HCT116 (cell line): Measurements from ENCODE around the gene NAGA. TPM values are rescaled to one million over a fixed set of nuclear protein-coding genes. Genes with fewer than 3 reads are reported as not detected.

Experiments used
- ATAC-seq: fragments of 200-7000 bp; cut with Tn5 transposase; 2 replicates; pipeline ENCODE4 v1.9.1; 2020; ENCODE audit warnings: mild to moderate bottlenecking, moderate library complexity
- BruUV-seq: library from RNA; stranded (reverse); fragments of 400-500 nt; replicated peaks from 2 replicates; lab custom pipeline; 2021; lab: Mats Ljungman, UMichigan
- CTCF ChIA-PET: fragments of 300-600 bp; sonication (Branson Sonifier 250); formaldehyde crosslinking; loops from one replicate; lab custom pipeline; 2021; ENCODE audit warnings: antibody characterized with exemption; lab: Charles Lee
- POLR2A ChIA-PET: fragments of 300-600, 350-600 bp; sonication (Branson Sonifier 250); formaldehyde crosslinking; loops from one replicate; lab custom pipeline; 2021; ENCODE audit warnings: antibody characterized with exemption; lab: Charles Lee
- RAD21 ChIA-PET, 2 experiments: fragments of 300-600 bp; sonication (Branson Sonifier 250); formaldehyde crosslinking; loops; one replicate each; lab custom pipeline; 2023; ENCODE audit warnings: low total read pairs in 2 of 2; ENCODE audit not compliant: uncharacterized antibody in 2 of 2, unreplicated experiment in 2 of 2, low non-redundant PET in 1 of 2; lab: Charles Lee
- DNase-seq: peaks from one replicate; pipeline ENCODE4 v3.0.0-alpha.2; 2010; ENCODE audit warnings: low read depth, low spot score
- H2AFZ ChIP-seq: fragments of 200-600 bp; shearing (Covaris generic), sonication (generic); 2 replicates; pipeline ENCODE4 v1.6.1; 2017; ENCODE audit warnings: low read depth, mixed run types, mixed read lengths, antibody characterized with exemption, low read length; ENCODE audit not compliant: poor library complexity, severe bottlenecking
- H3K27ac ChIP-seq: 2 replicates; pipeline ENCODE4 v1.5.1; 2012; ENCODE audit warnings: low read depth, low read length
- H3K27me3 ChIP-seq: fragments of 200-600 bp; sonication (generic); 2 replicates; pipeline ENCODE4 v1.6.1; 2016; ENCODE audit warnings: mixed run types, low read length, mixed read lengths; ENCODE audit not compliant: insufficient read depth
- H3K36me3 ChIP-seq, 2 experiments: fragments of 200-500 bp in 1 of 2; fragments of 200-600 bp in 1 of 2; sonication (Bioruptor generic) in 1 of 2; sonication (generic) in 1 of 2; 2 replicates each; pipeline versions ENCODE4 v1.5.1 to v1.6.1; 2014 to 2016; ENCODE audit warnings: low read length in 2 of 2, inconsistent platforms in 1 of 2, mixed read lengths in 1 of 2, mixed run types in 1 of 2; ENCODE audit not compliant: insufficient read depth in 2 of 2, control insufficient read depth in 1 of 2
- H3K4me1 ChIP-seq, 2 experiments: fragments of 200-600 bp in 1 of 2; sonication (generic) in 1 of 2; 2 replicates each; pipeline versions ENCODE4 v1.5.1 to v1.6.1; 2012 to 2017; ENCODE audit warnings: low read length in 2 of 2, inconsistent platforms in 1 of 2, mild to moderate bottlenecking in 1 of 2, mixed read lengths in 1 of 2, mixed run types in 1 of 2, moderate library complexity in 1 of 2; ENCODE audit not compliant: insufficient read depth in 2 of 2, control insufficient read depth in 1 of 2
- H3K4me2 ChIP-seq: fragments of 200-600 bp; sonication (generic); 2 replicates; pipeline ENCODE4 v1.6.1; 2017; ENCODE audit warnings: mixed run types, low read length, mixed read lengths
- H3K4me3 ChIP-seq, 2 experiments: fragments of 200-600 bp in 1 of 2; sonication (generic) in 1 of 2; replicated peaks in 1 of 2; 2 replicates each; pipeline ENCODE4 v1.5.1; 2011 to 2016; ENCODE audit warnings: low read length in 2 of 2, control low read depth in 1 of 2, low read depth in 1 of 2, mild to moderate bottlenecking in 1 of 2, mixed read lengths in 1 of 2, mixed run types in 1 of 2
- H3K79me2 ChIP-seq: fragments of 200-600 bp; sonication (generic); 2 replicates; pipeline ENCODE4 v1.6.1; 2017; ENCODE audit warnings: mild to moderate bottlenecking, mixed run types, low read length, moderate library complexity, mixed read lengths; ENCODE audit not compliant: insufficient read depth
- H3K9ac ChIP-seq: fragments of 200-600 bp; sonication (generic); 2 replicates; pipeline ENCODE4 v1.6.1; 2016; ENCODE audit warnings: low read length, mixed read lengths
- H3K9me2 ChIP-seq: fragments of 200-600 bp; sonication (generic), shearing (Covaris generic); 2 replicates; pipeline ENCODE4 v1.6.1; 2017; ENCODE audit warnings: mixed run types, mild to moderate bottlenecking, moderate library complexity; ENCODE audit not compliant: insufficient read depth
- H3K9me3 ChIP-seq, 2 experiments: fragments of 200-500 bp in 1 of 2; fragments of 200-600 bp in 1 of 2; sonication (Bioruptor generic) in 1 of 2; sonication (generic) in 1 of 2; 2 replicates each; pipeline ENCODE4 v1.6.1; 2014 to 2017; ENCODE audit warnings: low read length in 2 of 2, mixed read lengths in 2 of 2, inconsistent platforms in 1 of 2, low read depth in 1 of 2, mild to moderate bottlenecking in 1 of 2, mixed run types in 1 of 2, moderate library complexity in 1 of 2; ENCODE audit not compliant: control insufficient read depth in 1 of 2, insufficient read depth in 1 of 2
- H4K20me1 ChIP-seq: fragments of 200-600 bp; sonication (generic), shearing (Covaris generic); 2 replicates; pipeline ENCODE4 v1.6.1; 2017; ENCODE audit warnings: mixed run types, mild to moderate bottlenecking, moderate library complexity; ENCODE audit not compliant: insufficient read depth
- ELF1 ChIP-seq: IDR thresholded peaks from 2 replicates; pipeline ENCODE4 v1.6.1; 2012; ENCODE audit warnings: low read depth, borderline replicate concordance
- FOSL1 ChIP-seq: IDR thresholded peaks from 2 replicates; pipeline ENCODE4 v1.6.1; 2012; ENCODE audit warnings: low read depth
- POLR2A ChIP-seq: IDR thresholded peaks from 2 replicates; pipeline ENCODE4 v1.7.0; 2011; ENCODE audit warnings: borderline replicate concordance; ENCODE audit not compliant: insufficient read depth, insufficient read length; ENCODE audit errors: extremely low read depth
- RAD21 ChIP-seq: IDR thresholded peaks from 2 replicates; pipeline ENCODE4 v1.6.1; 2012; ENCODE audit warnings: low read depth, mild to moderate bottlenecking
- SP1 ChIP-seq: IDR thresholded peaks from 2 replicates; pipeline ENCODE4 v1.6.1; 2012; ENCODE audit warnings: low read depth
- SRF ChIP-seq: IDR thresholded peaks from 2 replicates; pipeline ENCODE4 v1.6.1; 2012; ENCODE audit warnings: low read depth
- YY1 ChIP-seq: IDR thresholded peaks from 2 replicates; pipeline ENCODE4 v1.6.1; 2011; ENCODE audit warnings: low read length, low read depth, moderate library complexity, mild to moderate bottlenecking; ENCODE audit not compliant: insufficient replicate concordance; ENCODE audit errors: extremely low read depth
- ZNF274 ChIP-seq: fragments of 200-500 bp; sonication (Bioruptor generic); IDR thresholded peaks from 2 replicates; pipeline ENCODE4 v1.6.1; 2014; ENCODE audit warnings: mild to moderate bottlenecking, low read depth, low read length, inconsistent platforms
- intact Hi-C: fragments of 100-400 bp; cut with micrococcal nuclease; formaldehyde crosslinking; loops from 2 replicates; pipeline ENCODE4 v1.10.0; 2022
- total RNA-seq: library from RNA; stranded (reverse); gene quantifications from one replicate; pipeline ENCODE4 v1.2.1, GENCODE V29; 2021; ENCODE audit not compliant: unreplicated experiment
- TF ChIP-seq, protein P1 (sequence below), 3 experiments: fragments of 200-600 bp in 1 of 3; sonication (generic) in 1 of 3; IDR thresholded peaks in 2 of 3; conservative IDR thresholded peaks in 1 of 3; 2 replicates each; pipeline ENCODE4 v1.5.1; 2012 to 2017; ENCODE audit warnings: low read depth in 2 of 3, low read length in 2 of 3, antibody characterized with exemption in 1 of 3, borderline replicate concordance in 1 of 3, control low read depth in 1 of 3, mild to moderate bottlenecking in 1 of 3, mixed read lengths in 1 of 3, mixed run types in 1 of 3, moderate library complexity in 1 of 3; ENCODE audit not compliant: insufficient read depth in 1 of 3
- TF ChIP-seq, protein P2 (sequence below): IDR thresholded peaks from 2 replicates; pipeline ENCODE4 v1.6.1; 2012; ENCODE audit warnings: low read depth

The NAGA gene
- total RNA-seq, 1 experiment from 2014 or later, result 21.2 TPM

DNA sequence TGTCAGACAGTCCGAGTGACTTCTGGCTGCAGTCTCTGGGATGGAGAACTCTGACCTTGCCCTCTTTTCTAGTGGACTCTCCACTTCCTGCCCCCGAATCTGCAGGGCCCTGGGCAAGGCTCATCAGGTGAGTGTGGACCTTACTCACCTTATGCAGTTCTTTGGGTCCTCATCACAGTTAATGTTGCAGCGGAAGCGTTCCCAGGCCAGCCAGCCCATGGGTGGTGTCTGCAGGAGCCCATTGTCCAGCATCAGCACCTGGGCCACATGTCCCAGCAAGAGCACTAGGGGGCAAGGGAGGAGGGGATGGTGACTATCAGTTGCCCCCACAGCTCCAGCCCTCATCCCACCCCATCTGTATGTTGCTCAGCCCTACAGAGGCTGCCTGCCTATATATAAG is 2.3 kb downstream of the NAGA start:
- RAD21 ChIA-PET, result no interaction called here
- Histone ChIP-seq H3K4me1 (peaks cover 12 to 20% of the 10 kb centered on the region in 2 experiments), H3K4me3 (no peak overlapping the region), H3K79me2 (no peaks in the 10 kb centered on the region), H3K36me3 (peaks cover 3 to 4% of the 10 kb centered on the region in 2 experiments; a peak in 3 of 4 replicates), H4K20me1 (no peaks in the 10 kb centered on the region), H3K9me3 (no peaks in the 10 kb centered on the region), H3K9ac (no peak overlapping the region), H2AFZ (no peak overlapping the region), H3K9me2 (no peaks in the 10 kb centered on the region), H3K4me2 (no peak overlapping the region), H3K27me3 (no peaks in the 10 kb centered on the region), H3K27ac (no peak overlapping the region)
- no peak for TF ChIP-seq ZNF274
- TF ChIP-seq, protein P1, sequence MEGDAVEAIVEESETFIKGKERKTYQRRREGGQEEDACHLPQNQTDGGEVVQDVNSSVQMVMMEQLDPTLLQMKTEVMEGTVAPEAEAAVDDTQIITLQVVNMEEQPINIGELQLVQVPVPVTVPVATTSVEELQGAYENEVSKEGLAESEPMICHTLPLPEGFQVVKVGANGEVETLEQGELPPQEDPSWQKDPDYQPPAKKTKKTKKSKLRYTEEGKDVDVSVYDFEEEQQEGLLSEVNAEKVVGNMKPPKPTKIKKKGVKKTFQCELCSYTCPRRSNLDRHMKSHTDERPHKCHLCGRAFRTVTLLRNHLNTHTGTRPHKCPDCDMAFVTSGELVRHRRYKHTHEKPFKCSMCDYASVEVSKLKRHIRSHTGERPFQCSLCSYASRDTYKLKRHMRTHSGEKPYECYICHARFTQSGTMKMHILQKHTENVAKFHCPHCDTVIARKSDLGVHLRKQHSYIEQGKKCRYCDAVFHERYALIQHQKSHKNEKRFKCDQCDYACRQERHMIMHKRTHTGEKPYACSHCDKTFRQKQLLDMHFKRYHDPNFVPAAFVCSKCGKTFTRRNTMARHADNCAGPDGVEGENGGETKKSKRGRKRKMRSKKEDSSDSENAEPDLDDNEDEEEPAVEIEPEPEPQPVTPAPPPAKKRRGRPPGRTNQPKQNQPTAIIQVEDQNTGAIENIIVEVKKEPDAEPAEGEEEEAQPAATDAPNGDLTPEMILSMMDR (IDR thresholded peaks at IDR 0.05 in 2 of 3, conservative IDR thresholded peaks at IDR 0.05 in 1 of 3; ENCODE audit: borderline replicate concordance in 1 of 3, insufficient read depth in 1 of 3, low read depth in 2 of 3, low read length in 2 of 3), result no peak
- no peak for TF ChIP-seq ELF1
- no peak for TF ChIP-seq FOSL1
- TF ChIP-seq YY1, result no peak
- TF ChIP-seq SRF, result no peak
- no peak for TF ChIP-seq SP1
- TF ChIP-seq RAD21, result no peak
- POLR2A ChIA-PET, result no interaction called here
- no peak for DNase-seq
- no TSS peak for BruUV-seq
- no peak for ATAC-seq
- intact Hi-C loops, result no loop called here
- CTCF ChIA-PET, result no interaction called here

DNA sequence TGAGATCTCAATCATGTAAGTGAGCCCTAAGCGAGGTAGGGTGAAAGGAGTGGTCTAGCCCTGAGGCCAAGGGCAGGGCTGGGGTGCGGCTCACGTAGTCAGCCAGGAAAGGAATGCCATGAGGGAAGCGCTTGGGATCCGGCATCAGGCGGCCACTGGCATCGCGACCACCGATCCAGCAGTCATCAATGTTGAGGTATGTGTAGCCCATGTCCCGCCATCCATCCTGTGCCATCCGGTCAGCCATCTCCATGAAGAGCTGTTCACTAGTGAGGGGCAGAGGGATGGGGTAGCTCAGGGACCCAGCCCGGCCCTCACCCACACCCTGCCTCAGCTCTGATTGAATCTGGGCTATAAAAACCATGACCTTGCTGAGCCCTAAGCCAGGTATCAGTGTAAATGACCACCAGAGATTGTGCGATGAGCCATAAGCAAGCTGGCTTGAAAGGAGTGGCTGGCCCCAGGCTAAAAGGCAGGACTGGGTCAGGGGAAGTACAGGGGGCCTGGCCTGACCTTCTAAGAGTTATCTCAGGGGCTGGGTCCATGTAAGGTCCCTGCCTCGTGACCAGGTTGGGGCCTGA is 2.9 kb downstream of the NAGA start:
- intact Hi-C loops, result no loop called here
- Histone ChIP-seq H3K79me2 (no peaks in the 10 kb centered on the region), H3K4me1 (peaks cover 12 to 20% of the 10 kb centered on the region in 2 experiments), H3K9me2 (no peaks in the 10 kb centered on the region), H3K9me3 (no peaks in the 10 kb centered on the region), H2AFZ (no peak overlapping the region), H3K4me2 (no peak overlapping the region), H3K27ac (no peak overlapping the region), H3K4me3 (no peak overlapping the region), H3K27me3 (no peaks in the 10 kb centered on the region), H3K36me3 (peaks cover 3 to 4% of the 10 kb centered on the region in 2 experiments; a peak in 3 of 4 replicates)
- ChIA-PET RAD21 (no interaction called here), POLR2A (no interaction called here)
- DNase-seq (no peak), ATAC-seq (no peak)
- TF ChIP-seq, protein P2, sequence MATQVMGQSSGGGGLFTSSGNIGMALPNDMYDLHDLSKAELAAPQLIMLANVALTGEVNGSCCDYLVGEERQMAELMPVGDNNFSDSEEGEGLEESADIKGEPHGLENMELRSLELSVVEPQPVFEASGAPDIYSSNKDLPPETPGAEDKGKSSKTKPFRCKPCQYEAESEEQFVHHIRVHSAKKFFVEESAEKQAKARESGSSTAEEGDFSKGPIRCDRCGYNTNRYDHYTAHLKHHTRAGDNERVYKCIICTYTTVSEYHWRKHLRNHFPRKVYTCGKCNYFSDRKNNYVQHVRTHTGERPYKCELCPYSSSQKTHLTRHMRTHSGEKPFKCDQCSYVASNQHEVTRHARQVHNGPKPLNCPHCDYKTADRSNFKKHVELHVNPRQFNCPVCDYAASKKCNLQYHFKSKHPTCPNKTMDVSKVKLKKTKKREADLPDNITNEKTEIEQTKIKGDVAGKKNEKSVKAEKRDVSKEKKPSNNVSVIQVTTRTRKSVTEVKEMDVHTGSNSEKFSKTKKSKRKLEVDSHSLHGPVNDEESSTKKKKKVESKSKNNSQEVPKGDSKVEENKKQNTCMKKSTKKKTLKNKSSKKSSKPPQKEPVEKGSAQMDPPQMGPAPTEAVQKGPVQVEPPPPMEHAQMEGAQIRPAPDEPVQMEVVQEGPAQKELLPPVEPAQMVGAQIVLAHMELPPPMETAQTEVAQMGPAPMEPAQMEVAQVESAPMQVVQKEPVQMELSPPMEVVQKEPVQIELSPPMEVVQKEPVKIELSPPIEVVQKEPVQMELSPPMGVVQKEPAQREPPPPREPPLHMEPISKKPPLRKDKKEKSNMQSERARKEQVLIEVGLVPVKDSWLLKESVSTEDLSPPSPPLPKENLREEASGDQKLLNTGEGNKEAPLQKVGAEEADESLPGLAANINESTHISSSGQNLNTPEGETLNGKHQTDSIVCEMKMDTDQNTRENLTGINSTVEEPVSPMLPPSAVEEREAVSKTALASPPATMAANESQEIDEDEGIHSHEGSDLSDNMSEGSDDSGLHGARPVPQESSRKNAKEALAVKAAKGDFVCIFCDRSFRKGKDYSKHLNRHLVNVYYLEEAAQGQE, result no peak
- TF ChIP-seq POLR2A (no peak), SP1 (no peak)
- TF ChIP-seq, all 23 proteins: peak for 0
- Histone ChIP-seq H4K20me1 (no peaks in the 10 kb centered on the region), H3K9ac (no peak overlapping the region)
- BruUV-seq, result no TSS peak
- CTCF ChIA-PET, result no interaction called here
